Measurements from ENCODE around the gene ANKRD42.

The ANKRD42 gene

GRCh38 chr11:83220260-83220659 is 26.7 kb downstream of the ANKRD42 start:
- Histone ChIP-seq H3K4me3 (replicated peaks; ENCODE audit: insufficient read depth, low read length) (no peak overlapping the region), H3K27me3 (ENCODE audit: insufficient read depth, poor library complexity, severe bottlenecking) (no peaks in the 10 kb centered on the region), H3K27ac (replicated peaks) (no peak overlapping the region)
- no peak for DNase-seq (ENCODE audit: low read depth in 1 of 2, low spot score in 1 of 2)
- TF ChIP-seq, protein P1, sequence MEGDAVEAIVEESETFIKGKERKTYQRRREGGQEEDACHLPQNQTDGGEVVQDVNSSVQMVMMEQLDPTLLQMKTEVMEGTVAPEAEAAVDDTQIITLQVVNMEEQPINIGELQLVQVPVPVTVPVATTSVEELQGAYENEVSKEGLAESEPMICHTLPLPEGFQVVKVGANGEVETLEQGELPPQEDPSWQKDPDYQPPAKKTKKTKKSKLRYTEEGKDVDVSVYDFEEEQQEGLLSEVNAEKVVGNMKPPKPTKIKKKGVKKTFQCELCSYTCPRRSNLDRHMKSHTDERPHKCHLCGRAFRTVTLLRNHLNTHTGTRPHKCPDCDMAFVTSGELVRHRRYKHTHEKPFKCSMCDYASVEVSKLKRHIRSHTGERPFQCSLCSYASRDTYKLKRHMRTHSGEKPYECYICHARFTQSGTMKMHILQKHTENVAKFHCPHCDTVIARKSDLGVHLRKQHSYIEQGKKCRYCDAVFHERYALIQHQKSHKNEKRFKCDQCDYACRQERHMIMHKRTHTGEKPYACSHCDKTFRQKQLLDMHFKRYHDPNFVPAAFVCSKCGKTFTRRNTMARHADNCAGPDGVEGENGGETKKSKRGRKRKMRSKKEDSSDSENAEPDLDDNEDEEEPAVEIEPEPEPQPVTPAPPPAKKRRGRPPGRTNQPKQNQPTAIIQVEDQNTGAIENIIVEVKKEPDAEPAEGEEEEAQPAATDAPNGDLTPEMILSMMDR (IDR thresholded peaks at IDR 0.05; ENCODE audit: insufficient read depth, low read length) = no peak
- TF ChIP-seq GABPA (IDR thresholded peaks at IDR 0.05; ENCODE audit: low read depth) (no peak), REST (IDR thresholded peaks at IDR 0.05; ENCODE audit: insufficient replicate concordance, low read depth) (no peak), POLR2AphosphoS5 (IDR thresholded peaks at IDR 0.05; ENCODE audit: low read depth) (no peak), SPI1 (IDR thresholded peaks at IDR 0.05; ENCODE audit: borderline replicate concordance, low read depth) (no peak)

DNA sequence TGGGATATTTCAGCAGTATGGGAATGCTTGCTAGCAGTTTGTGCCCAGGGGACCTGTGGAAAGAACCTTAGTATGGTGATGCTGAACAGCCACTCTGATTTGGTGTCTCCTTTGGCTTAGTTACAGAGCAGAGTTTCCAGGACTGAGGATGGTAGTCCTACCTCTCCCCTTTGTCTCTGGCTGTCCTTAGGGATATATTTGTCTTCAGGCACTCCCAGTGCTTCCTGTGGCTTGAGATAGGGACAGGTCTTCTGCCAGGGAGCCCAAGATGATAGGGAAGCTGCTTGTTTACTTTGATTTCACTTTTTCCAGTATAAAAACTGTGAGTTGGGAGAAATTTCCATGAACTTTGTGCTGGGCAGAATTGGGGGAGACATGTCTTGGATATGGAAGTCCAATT is 28.2 kb downstream of the ANKRD42 start:
- no peak for TF ChIP-seq REST (IDR thresholded peaks at IDR 0.05; ENCODE audit: insufficient replicate concordance, low read depth)
- TF ChIP-seq SPI1 (IDR thresholded peaks at IDR 0.05; ENCODE audit: borderline replicate concordance, low read depth) = no peak
- TF ChIP-seq GABPA (IDR thresholded peaks at IDR 0.05; ENCODE audit: low read depth) = no peak
- no peak for TF ChIP-seq POLR2AphosphoS5 (IDR thresholded peaks at IDR 0.05; ENCODE audit: low read depth)
- TF ChIP-seq, protein P1 (IDR thresholded peaks at IDR 0.05; ENCODE audit: insufficient read depth, low read length) = no peak
- no peaks in the 10 kb centered on the region for H3K27me3 ChIP-seq (ENCODE audit: insufficient read depth, poor library complexity, severe bottlenecking)
- H3K4me3 ChIP-seq (replicated peaks; ENCODE audit: insufficient read depth, low read length) = no peak overlapping the region
- no peak for DNase-seq (ENCODE audit: low read depth in 1 of 2, low spot score in 1 of 2)
- no peak overlapping the region for H3K27ac ChIP-seq (replicated peaks)

DNA sequence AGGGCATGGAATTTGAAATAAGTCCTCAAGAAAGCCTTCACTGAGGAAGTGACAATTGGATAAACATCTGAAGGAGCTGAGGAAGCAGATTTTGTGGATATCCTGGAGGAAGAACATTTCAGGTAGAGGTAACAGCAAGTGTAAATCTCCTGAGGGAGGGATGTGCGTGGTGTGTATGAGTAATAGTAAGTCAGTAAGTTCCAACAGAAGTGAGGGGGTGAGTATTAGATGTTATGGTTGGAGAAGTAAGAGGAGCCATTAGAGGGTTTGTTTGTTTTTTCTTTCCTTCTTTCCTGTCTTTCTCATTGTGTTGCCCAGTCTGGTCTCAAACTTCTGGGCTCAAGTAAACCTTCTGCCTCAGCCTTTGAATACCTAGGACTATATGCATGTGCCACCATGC is 29.0 kb downstream of the ANKRD42 start:
- Histone ChIP-seq H3K4me3 (replicated peaks; ENCODE audit: insufficient read depth, low read length) (no peak overlapping the region), H3K27me3 (ENCODE audit: insufficient read depth, poor library complexity, severe bottlenecking) (no peaks in the 10 kb centered on the region), H3K27ac (replicated peaks) (no peak overlapping the region)
- no peak for TF ChIP-seq SPI1 (IDR thresholded peaks at IDR 0.05; ENCODE audit: borderline replicate concordance, low read depth)
- no peak for TF ChIP-seq GABPA (IDR thresholded peaks at IDR 0.05; ENCODE audit: low read depth)
- TF ChIP-seq REST (IDR thresholded peaks at IDR 0.05; ENCODE audit: insufficient replicate concordance, low read depth) = no peak
- TF ChIP-seq POLR2AphosphoS5 (IDR thresholded peaks at IDR 0.05; ENCODE audit: low read depth) = no peak
- TF ChIP-seq, protein P1 (IDR thresholded peaks at IDR 0.05; ENCODE audit: insufficient read depth, low read length) = no peak
- DNase-seq (ENCODE audit: low read depth in 1 of 2, low spot score in 1 of 2) = no peak
